PFSK-1 (cell line): ENCODE measurements around the gene FAF2.

ENCODE experiments used
- FOXP2 ChIP-seq: optimal IDR thresholded peaks from 2 replicates; pipeline ENCODE3; 2011; ENCODE audit warnings: borderline replicate concordance, control low read depth, inconsistent platforms; ENCODE audit not compliant: insufficient read depth; ENCODE audit errors: extremely low read length, extremely low read depth
- POLR2AphosphoS5 ChIP-seq: IDR thresholded peaks from 2 replicates; pipeline ENCODE4 v1.6.1; 2012; ENCODE audit warnings: low read depth, mild to moderate bottlenecking, control low read depth, low read length, moderate library complexity
- REST ChIP-seq, 2 experiments: IDR thresholded peaks; 2 replicates each; pipeline versions ENCODE4 v1.6.1 to v1.8.0; 2011 to 2012; ENCODE audit warnings: low read depth in 2 of 2, low read length in 2 of 2, control low read depth in 1 of 2, inconsistent platforms in 1 of 2, mild to moderate bottlenecking in 1 of 2, moderate library complexity in 1 of 2; ENCODE audit not compliant: insufficient read depth in 1 of 2
- SIN3A ChIP-seq: IDR thresholded peaks from 2 replicates; pipeline ENCODE4 v1.6.1; 2012; ENCODE audit warnings: mild to moderate bottlenecking, low read length, moderate library complexity, borderline replicate concordance; ENCODE audit not compliant: insufficient read depth
- TAF1 ChIP-seq: IDR thresholded peaks from 2 replicates; pipeline ENCODE4 v1.6.1; 2012; ENCODE audit warnings: low read length, control low read depth, borderline replicate concordance; ENCODE audit not compliant: insufficient read depth

GRCh38 chr5:176514244-176514950 is 66.2 kb downstream of the FAF2 start:
- TF ChIP-seq SIN3A, result no peak
- no peak for TF ChIP-seq TAF1
- TF ChIP-seq REST (IDR thresholded peaks at IDR 0.05; ENCODE audit: insufficient read depth in 1 of 2, low read depth in 2 of 2, low read length in 2 of 2), result no peak
- TF ChIP-seq POLR2AphosphoS5, result no peak
- no peak for TF ChIP-seq FOXP2
